Measurements from ENCODE around the gene PHF23.

GRCh38 chr17:7235693-7236665 lies 3.3 kb downstream of the PHF23 start:
- no peak for TF ChIP-seq POLR2A (IDR thresholded peaks at IDR 0.05; ENCODE audit: extremely low read depth, insufficient read length)
- no peak for TF ChIP-seq MAX (IDR thresholded peaks at IDR 0.05; ENCODE audit: low read depth, low read length)
- TF ChIP-seq CTCF (IDR thresholded peaks at IDR 0.05; ENCODE audit: low read depth, low read length), result no peak
- no peak for TF ChIP-seq MYC (IDR thresholded peaks at IDR 0.05; ENCODE audit: low read depth, low read length)

Measured in NB4 (cell line).